Fibroblast of peridontal ligament (primary cell): Measurements from ENCODE around the gene RNF10.
"Not testable (repeated sequence)": the region's sequence is repeated elsewhere in the genome, so short reads cannot be mapped to it uniquely, and the experiment has no call there.

ENCODE experiments used
- DNase-seq: peaks from one replicate; pipeline ENCODE4 v3.0.0-alpha.2; 2010; ENCODE audit errors: extremely low read depth

The RNF10 gene

DNA sequence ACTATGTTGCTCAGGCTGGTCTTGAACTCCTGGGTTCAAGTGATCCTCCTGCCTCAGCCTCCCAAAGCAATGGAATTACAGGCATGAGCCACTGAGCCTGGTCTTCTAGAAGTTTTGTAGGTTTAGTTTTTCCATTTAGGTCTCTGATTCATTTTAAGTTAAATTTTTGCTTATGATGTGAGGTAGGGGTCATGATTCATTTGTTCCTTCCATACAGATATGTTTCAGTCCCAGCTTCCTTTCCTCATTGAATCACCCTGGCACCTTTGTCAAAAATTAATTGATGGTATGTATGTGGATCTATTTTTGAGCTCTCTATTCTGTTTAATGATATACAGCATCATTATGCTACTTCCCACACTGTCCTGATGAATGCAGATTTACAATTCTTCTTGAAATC lies 80.7 kb downstream of the RNF10 start:
- DNase-seq: no peak

DNA sequence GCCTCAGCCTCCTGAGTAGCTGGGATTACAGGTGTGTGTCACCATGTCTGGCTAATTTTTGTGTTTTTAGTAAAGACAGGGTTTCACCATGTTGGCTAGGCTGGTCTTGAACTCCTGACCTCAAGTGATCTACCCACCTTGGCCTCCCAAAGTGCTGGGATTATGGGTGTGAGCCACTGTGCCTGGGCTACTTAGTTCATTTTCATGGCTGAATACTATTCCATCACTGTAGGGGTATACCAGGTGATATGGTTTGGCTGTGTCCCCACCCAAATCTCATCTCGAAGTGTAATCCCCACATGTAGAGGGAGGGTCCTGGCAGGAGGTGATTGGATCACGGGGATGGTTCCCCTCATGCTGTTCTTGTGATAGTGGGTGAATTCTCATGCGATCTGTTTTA lies 83.0 kb downstream of the RNF10 start:
- not testable (repeated sequence) for DNase-seq

DNA sequence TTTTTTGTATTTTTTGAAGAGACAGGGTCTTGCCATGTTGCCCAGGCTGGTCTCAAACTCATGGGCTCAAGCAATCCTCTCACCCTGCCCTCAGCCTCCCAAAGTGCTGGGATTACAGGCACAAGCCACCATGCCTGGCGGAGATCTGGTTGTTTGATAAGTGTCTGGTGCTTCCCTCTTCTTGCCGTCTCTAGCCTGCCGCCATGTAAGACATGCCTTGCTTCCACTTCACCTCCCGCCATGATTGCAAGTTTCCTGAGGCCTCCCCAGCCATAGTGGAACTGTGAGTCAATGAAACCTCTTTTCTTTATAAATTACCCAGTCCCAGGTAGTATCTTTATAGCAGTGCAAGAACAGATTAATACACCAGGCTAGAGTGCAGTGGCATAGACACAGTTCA lies 83.6 kb downstream of the RNF10 start:
- DNase-seq: not testable (repeated sequence)

DNA sequence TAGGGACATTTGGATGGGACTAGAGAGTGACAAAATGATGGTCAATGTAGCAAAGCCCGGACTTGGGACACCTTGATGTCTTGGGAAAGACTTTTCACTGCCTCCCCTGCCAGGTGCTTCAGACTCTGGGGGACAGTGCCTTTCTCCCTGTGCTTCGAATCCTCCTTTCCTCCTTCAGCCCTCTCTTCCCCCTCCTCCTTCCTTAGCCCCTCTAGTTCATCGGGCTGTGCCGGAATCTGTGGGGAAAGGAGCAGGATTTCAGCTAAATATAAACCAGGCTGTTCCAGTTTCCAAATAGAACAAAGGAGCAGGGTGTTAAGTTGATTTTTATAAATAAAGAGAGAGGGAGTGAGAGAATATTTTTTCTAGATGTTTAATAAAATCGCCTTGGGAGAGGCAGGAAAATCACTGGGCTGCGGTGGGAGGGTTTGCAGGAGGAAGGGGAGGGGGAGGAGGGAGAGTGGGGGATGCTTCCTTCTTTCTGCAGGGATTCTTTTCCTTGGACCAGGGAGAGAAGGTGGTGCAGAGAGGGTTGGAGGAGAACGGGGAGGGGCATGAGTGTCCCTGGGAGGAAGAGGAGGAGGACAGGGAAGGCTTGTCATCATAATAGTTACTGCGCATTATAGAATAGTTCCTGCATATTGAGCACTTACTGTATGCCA lies 84.9 kb downstream of the RNF10 start:
- DNase-seq: no peak

DNA sequence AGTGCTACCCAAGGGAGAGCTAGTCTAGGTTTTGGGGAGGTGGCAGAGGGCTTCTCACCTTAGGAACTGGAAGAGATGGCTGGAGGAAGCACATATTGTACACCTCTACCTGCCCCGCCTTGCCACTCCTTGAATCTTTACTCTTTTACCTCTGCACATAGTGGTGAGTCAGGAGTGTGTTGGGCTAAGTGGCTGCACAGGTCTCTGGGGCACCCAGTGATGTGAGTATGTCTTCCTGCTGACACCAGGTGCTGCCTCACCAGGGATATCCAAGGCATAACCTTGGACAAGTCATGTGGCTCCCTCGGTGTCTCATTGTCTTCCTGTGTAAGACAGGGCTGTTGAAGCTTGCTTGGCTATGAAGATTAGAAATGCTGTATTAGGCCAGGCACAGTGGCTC lies 86.5 kb downstream of the RNF10 start:
- DNase-seq: no peak

DNA sequence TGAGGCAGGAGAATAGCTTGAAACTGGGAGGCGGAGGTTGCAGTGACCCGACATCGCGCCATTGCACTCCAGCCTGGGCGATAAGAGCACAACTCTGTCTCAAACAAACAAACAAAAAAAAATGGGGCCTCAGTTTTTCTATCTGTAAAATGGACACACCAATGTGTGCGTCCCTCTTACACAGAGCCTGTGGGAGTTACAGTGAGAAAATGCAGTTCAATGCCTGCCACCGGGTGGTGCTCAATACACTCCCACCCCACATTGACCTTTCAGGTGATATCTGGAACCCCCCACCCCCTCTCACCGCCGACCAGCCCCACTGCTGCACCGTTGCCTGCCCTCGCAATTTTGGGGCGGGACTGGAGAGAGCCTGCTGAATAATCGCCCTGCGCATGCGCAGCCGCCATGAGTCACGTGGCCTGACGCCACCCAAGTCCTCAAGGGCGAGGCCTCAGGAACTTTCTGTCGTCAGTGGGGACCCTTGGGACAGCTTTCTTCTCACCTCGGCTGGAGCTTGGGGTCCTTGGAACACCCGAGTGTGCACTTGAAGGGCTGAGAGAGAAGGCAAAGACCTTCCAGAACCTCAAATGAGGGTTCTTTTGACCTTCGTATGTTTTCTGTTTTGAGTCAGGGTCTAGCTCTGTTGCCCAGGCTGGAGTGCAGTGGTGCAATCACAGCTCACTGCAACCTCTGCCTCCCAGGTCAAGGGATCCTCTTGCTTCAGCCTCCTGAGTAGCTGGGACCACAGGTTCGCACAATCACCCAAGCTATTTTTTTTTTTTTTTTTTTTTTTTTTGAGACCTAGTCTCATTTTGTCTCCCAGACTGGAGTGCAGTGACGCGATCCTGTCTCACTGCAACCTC lies 91.6 kb downstream of the RNF10 start:
- DNase-seq: no peak
